KMS-11 (cell line): ENCODE data around the gene PTK6.
"Not testable (repeated sequence)": the region's sequence is repeated elsewhere in the genome, so short reads cannot be mapped to it uniquely, and the experiment has no call there.

ENCODE experiments used
- H2AFZ ChIP-seq: fragments of 200-600 bp; sonication (generic); 2 replicates; pipeline ENCODE4 v1.6.1; 2016; ENCODE audit warnings: antibody characterized with exemption, mixed run types, low read depth
- H3K27ac ChIP-seq: fragments of 200-600 bp; sonication (generic); 2 replicates; pipeline ENCODE4 v1.6.1; 2016; ENCODE audit warnings: mild to moderate bottlenecking, mixed run types
- H3K27me3 ChIP-seq: fragments of 200-600 bp; sonication (generic); 2 replicates; pipeline ENCODE4 v1.6.1; 2017; ENCODE audit warnings: mild to moderate bottlenecking, low read depth, mixed run types, moderate library complexity; ENCODE audit not compliant: insufficient read depth
- H3K36me3 ChIP-seq: fragments of 200-600 bp; sonication (generic); 2 replicates; pipeline ENCODE4 v1.6.1; 2017; ENCODE audit warnings: mild to moderate bottlenecking, mixed run types; ENCODE audit not compliant: insufficient read depth
- H3K4me1 ChIP-seq: fragments of 200-600 bp; sonication (generic); 2 replicates; pipeline ENCODE4 v1.6.1; 2016; ENCODE audit warnings: mild to moderate bottlenecking, low read depth, mixed run types; ENCODE audit not compliant: poor library complexity, severe bottlenecking
- H3K4me2 ChIP-seq: fragments of 200-600 bp; sonication (generic); 2 replicates; pipeline ENCODE4 v1.7.0; 2016; ENCODE audit warnings: mild to moderate bottlenecking, mixed run types
- H3K4me3 ChIP-seq: fragments of 200-600 bp; sonication (generic); IDR thresholded peaks from 2 replicates; pipeline ENCODE4 v1.6.1; 2017; ENCODE audit warnings: low read depth, low read length, mixed read lengths; ENCODE audit not compliant: insufficient read depth
- H3K79me2 ChIP-seq: fragments of 200-600 bp; sonication (generic); 2 replicates; pipeline ENCODE4 v1.6.1; 2016; ENCODE audit warnings: low read depth, mixed run types; ENCODE audit not compliant: insufficient read depth
- H3K9ac ChIP-seq: fragments of 200-600 bp; sonication (generic); 2 replicates; pipeline ENCODE4 v1.6.1; 2016; ENCODE audit warnings: mild to moderate bottlenecking, mixed run types
- H4K20me1 ChIP-seq: fragments of 200-600 bp; sonication (generic); 2 replicates; pipeline ENCODE4 v1.6.1; 2016; ENCODE audit warnings: mild to moderate bottlenecking, mixed run types; ENCODE audit not compliant: insufficient read depth
- CTCF ChIP-seq: fragments of 200-600 bp; sonication (generic); conservative IDR thresholded peaks from 2 replicates; pipeline ENCODE4 v1.6.1; 2017; ENCODE audit warnings: low read depth, mild to moderate bottlenecking, antibody characterized with exemption, low read length, moderate library complexity, mixed read lengths

Gene PTK6

GRCh38 chr20:63518351-63518861 lies 18.8 kb downstream of the PTK6 start:
- Histone ChIP-seq H3K4me3 (no peak overlapping the region), H3K79me2 (no peaks in the 10 kb centered on the region), H4K20me1 (no peaks in the 10 kb centered on the region), H3K27me3 (peaks cover 68% of the 10 kb centered on the region), H3K27ac (no peak overlapping the region), H3K9ac (no peak overlapping the region), H2AFZ (no peak overlapping the region), H3K36me3 (no peaks in the 10 kb centered on the region; the same call in 1 of the 2 replicates), H3K4me2 (no peak overlapping the region), H3K4me1 (no peaks in the 10 kb centered on the region)
- no peak for TF ChIP-seq CTCF

- Histone ChIP-seq H3K4me3 (no peak overlapping the region), H3K27me3 (peaks cover 75% of the 10 kb centered on the region), H3K79me2 (no peaks in the 10 kb centered on the region), H3K4me2 (no peak overlapping the region), H3K27ac (no peak overlapping the region), H4K20me1 (no peaks in the 10 kb centered on the region), H3K36me3 (no peaks in the 10 kb centered on the region; the same call in 1 of the 2 replicates), H3K4me1 (no peaks in the 10 kb centered on the region), H2AFZ (no peak overlapping the region), H3K9ac (no peak overlapping the region)
- TF ChIP-seq CTCF: no peak
These were observed 19.5 kb downstream of the PTK6 start for GRCh38 chr20:63517376-63518309.

GRCh38 chr20:63514520-63514919 lies 22.7 kb downstream of the PTK6 start:
- not testable (repeated sequence) for H3K4me3 ChIP-seq

GRCh38 chr20:63513207-63513606 lies 24.0 kb downstream of the PTK6 start:
- no peak for TF ChIP-seq CTCF

More at GRCh38 chr20:63514520-63514919, 22.7 kb downstream of the PTK6 start:
- not testable (repeated sequence) for H3K36me3 ChIP-seq, H3K4me2 ChIP-seq, H4K20me1 ChIP-seq, H3K9ac ChIP-seq, H3K27ac ChIP-seq, H3K4me1 ChIP-seq, H2AFZ ChIP-seq, H3K79me2 ChIP-seq
- peaks cover 98% of the 10 kb centered on the region for H3K27me3 ChIP-seq

More at GRCh38 chr20:63513207-63513606, 24.0 kb downstream of the PTK6 start:
- Histone ChIP-seq H2AFZ (no peak overlapping the region), H3K9ac (no peak overlapping the region), H4K20me1 (no peaks in the 10 kb centered on the region), H3K27me3 (peaks cover 98% of the 10 kb centered on the region), H3K4me3 (no peak overlapping the region), H3K4me2 (no peak overlapping the region), H3K27ac (no peak overlapping the region), H3K79me2 (no peaks in the 10 kb centered on the region), H3K36me3 (no peaks in the 10 kb centered on the region; the same call in 1 of the 2 replicates), H3K4me1 (no peaks in the 10 kb centered on the region)
